Kasumi-1 (cell line): ENCODE data around the gene MYNN.
"Not testable (repeated sequence)": the region's sequence is repeated elsewhere in the genome, so short reads cannot be mapped to it uniquely, and the experiment has no call there.

Experiments used
- DNase-seq, 2 experiments: peaks; one replicate each; lab custom pipeline; 2025; lab: John Stamatoyannopoulos, UW

Gene MYNN

DNA sequence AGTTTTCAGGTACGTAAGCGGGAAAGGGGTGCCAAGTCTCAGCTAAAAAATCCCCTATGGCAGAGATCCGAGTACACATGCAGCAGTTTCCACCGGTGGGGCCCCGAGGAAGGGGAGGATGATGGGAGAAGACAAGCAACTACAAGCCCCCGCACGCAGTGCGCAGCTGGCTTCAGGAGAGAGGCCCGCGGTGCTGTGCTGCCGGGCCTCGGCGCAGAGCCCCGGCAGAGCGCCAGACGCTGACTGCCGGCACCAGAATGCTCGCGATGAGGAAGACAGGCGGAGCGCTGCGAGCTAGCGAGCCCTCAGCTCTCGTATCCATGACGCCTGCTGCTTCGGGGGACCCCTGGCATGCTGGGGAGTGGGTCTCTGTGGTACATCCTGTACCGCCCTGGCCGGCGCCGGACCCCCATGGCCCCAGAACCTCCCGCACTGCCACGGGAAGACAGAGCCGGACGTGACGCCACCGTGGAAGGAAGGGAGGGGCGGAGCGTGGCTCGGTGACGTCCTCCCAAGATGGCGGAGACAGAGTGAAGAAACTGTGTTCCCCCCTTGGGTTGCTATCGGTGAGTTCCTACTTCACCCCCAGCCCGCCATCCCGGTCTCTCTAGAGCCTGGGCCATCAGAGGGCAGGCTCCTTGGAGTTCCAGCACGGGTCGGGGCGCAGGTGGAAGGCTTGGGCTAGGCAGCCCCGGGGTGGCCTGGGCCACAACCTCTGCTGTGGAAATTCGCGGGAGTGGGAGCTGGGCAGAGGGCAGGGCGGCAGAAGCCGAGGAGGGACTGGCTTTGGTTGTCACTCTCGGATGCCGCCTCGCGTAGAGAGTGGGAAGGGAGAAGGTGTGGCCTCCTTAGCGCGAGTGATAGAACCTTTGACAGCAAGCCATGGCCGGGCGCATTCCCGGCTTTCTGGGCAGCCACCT is at the start of gene MYNN:
MYNN (plus strand) TSS at position 500 of the 920 bp plus-strand sequence. CDS start 900 bp downstream, outside the sequence.
- peak; percentile 86 to 87 for DNase-seq

DNA sequence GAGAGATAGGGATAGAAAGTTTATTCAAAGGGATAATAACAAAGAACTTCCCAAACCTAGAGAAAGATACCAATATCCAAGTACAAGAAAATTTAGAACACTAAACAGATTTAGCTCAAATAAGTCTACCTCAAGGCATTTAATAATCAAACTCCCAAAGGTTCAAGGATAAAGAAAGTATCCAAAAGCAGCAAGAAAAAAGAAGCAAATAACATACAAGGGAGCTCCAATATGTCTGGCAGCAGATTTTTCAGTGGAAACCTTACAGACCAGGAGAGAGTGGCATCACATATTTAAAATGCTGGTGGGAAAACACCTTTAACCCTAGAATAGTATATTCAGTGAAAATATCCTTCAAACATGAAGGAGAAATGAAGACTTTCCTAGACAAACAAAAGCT is 41.3 kb upstream of the MYNN start:
- DNase-seq: not testable (repeated sequence)

DNA sequence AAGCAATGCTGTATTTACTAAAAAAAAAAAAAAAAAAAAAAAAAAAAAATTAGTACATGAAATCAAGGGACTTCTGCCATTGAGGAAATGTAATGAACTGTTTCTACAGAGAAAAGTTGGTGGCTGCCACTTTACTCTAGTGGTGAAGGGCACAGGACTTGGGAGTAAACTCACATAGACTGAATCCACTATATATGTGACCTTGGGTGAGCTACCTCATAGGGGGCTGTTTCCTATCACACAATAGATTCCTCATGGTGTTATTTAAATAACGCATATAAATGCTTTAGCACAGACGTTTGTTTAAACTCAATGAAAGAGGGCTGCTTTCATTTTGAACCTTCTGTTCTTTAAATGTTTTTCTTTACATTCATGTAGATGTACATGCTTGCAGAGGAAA is 34.1 kb upstream of the MYNN start:
- no peak for DNase-seq

DNA sequence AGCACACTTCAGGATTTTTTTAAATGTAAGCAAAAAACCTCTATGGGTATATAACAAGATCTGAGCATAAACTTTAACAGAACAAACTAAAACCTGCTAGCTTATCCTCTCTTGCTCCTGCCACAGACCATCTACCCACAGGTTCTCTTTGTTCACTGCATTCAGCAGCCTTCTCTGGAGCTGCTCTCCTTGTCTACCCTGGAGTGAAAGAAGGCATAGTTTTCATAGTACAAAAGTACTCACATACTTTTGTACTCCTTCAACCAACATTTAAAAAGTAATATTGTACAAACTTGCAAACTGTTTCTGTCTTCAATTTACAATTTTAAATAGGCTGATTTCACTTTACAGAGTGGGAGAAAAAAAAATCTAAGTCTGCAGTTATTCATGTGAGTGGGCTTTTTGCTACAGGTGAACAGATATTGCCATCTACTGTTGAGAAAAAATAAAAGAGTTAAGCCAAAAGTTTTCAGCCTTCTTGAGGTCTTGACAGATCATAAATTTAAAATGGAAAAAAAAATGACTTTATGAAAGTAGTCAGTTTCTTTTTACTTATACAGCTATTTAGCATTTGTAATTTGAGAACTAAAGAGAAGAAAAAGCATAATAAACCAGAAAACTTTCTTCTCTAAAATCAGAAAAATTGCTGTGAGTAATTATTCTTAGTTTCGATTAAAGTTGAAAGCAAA is 28.7 kb upstream of the MYNN start:
- DNase-seq: peak; percentile 7 to 32

DNA sequence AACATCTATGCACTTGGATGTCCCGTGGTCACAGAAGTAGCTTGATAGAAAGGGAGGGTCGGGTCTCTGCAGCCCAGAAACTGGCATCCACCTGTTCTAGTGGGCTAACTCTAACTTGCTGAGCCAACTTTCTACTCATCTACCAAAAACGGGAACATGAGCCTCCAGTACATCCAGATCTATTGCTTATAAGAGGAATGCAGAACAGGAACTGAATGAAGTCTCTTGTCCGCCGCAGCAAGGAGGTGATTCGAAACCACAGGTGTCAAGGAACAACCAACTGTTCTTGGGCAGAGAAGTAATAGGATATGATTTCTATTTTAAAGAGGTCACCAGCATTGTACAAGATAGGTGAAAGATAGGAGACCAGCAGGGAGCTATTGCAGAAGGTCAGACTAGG is 26.3 kb upstream of the MYNN start:
- peak; percentile 30 to 36 for DNase-seq

DNA sequence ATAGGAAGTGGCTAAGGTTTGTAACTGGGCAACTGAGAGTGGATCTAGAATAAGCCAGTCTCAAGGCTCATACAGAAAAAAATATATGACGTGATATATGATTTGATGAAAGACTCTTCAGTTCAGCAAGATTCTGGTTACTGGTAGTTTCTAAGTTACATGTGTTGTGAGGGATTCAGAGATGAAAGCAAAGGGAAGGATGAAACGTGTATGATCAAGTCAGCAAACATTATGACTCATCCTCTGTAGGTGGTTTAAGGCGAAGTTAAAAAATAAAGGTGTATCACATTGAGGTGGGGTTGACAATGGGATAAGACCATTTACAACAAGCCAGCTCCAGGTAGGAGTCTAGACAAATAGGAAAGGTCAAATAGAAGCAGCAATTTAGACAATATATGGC is 24.5 kb upstream of the MYNN start:
- DNase-seq: no peak

DNA sequence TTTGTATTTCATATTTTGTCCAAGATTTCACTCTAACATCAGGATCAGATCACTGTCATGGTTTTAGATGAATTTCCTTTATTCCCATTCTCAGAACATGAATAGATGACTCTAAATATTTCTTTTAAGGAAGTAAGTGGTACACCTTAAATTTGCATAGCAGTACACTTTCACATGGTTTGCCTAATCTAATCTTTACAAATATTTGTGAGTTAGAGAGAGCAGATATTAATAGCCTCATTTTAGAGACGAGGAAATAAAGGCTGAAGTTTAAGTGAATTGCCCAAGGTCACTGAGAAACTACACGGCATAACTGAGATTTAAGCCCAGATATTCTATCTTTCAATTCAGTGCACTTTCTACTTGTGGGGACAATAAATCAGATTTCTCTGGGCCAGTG is 22.5 kb upstream of the MYNN start:
- DNase-seq: no peak

DNA sequence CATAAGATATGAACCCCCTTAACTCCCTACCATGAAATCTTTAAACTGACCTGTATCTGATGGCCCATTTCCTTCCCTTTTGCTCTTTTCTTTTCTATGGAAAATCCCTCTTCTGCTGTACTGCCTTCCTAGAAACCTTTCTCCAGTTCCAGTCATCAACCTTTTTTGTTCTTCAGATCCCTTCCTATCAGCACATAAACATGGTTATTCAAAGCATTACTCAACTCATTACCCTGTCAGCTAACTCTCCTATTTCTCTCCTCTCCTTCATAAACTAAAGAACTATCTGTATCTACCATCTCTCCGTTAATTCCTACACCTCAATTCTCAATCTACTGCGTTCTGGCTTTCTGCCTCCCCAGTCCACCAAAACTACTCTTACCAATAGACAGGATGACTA is 21.3 kb upstream of the MYNN start:
- no peak for DNase-seq

DNA sequence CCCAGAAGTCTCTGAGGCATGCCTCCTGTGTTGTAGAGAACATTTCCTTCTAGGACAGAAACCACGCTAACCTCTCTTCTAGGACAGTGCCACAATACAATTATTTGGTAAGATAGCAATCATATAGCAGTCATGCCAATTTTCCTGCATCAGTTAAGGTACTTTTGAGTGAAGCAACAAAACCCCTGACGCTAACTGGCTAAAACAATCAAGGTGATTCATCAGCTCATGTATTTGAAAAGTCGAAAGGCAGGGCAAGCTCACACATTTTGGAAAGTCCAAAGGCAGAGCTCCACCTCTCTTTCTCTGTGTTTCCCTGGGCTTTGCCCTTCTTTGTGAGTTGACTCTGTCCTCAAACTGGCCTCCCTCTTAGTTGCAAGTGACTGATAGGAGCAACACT is 18.5 kb upstream of the MYNN start:
- no peak for DNase-seq

DNA sequence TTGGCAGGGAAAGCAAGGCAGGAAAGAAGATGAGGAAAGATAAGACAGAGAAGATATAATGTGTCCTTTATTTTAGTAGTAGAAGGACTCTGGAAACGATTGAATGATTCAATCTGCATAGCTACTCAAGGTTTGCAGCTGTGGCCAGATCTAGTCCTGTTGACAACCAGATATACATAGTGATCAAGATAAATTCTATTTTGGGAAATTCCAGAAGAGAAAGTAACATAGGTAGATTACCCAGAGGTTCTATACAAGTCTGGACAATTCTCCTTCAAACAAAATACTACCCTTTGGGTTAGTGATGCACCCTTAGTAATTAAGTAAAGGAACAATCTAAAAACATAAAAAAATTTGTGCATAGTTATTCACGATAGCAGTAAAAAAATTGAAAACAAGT is 17.7 kb upstream of the MYNN start:
- no peak for DNase-seq

DNA sequence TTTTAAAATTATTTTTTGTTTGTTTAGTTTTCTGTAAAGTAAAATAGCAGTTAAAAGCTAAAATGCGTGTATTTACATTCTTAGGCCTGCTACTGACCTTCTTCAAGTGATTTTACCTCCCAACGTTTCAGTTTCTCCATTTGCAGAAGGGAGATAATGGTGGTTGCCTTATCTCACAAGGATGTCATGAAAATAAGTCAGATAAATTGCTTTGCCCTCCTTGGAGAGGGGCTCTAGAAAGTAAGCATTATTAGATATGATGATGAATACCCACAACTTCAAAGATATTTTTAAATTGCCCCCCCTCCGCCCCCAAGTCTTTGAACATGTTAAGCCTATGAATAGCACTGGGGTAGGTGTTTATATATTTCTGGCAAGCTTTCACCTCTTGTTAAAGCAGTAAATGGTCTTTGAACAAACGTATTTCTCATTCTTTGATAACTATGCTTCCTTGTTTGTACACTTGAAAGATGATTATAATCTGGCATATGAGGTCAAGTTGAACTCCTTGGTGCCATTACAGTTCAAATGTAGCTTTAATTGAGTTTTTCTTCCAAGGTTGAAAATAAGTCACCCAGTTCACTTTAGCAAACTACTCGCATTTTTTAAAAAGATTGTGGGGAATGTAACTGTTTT is 14.7 kb upstream of the MYNN start:
- DNase-seq: no peak

DNA sequence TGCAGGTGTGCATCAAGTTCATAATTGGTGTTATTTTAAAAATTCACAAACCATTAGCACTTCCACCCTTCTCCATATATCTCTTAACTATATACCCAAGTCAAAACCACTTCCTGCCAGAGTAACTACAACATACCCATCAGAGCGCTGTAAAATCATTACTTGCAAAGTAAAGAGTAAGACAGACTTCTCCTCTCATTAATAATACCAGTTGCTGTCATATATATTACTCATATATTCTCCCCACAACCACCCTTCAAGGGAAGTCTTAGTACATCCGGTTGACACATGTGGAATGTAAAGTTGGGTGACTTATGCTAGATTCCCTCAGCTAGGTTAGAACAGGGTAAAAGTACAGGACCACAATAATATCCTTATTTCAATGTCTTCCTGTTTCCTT is 13.9 kb upstream of the MYNN start:
- DNase-seq: peak; percentile 85 to 87

DNA sequence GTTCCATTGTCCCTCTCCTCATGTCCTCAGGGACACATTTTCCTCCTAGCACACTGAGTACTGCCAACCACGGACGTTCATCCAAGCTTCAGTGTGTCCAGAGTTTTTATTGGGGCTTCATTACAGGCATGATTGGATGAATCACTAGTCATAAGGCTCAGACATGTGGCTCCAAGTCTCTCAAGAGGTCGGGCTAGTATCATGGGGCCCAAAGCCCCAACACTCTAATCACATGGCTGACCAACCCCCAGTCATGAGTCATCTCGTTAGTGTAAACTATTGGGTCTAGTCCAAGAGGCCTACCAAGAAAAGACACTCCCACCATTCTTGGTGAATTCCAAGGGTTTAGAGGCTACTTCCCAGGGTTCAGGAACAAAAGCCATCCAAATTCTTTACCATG is 12.7 kb upstream of the MYNN start:
- no peak for DNase-seq

DNA sequence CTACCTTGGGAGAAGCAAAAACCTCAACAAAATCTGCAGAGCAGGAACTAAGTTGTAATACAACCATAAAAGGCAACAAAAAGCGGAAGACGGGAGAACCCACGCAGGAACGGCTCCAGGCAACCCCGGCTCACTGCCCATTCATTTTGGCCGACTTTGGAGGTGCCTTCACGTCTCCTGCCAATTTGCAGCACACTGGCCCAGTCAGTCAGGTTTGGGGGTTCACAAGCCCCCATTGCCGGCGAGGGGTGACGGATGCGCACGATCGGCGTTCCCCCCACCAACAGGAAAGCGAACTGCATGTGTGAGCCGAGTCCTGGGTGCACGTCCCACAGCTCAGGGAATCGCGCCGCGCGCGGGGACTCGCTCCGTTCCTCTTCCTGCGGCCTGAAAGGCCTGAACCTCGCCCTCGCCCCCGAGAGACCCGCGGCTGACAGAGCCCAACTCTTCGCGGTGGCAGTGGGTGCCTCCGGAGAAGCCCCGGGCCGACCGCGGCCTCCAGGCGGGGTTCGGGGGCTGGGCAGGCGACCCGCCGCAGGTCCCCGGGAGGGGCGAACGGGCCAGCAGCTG is 8.8 kb upstream of the MYNN start:
- peak; percentile 45 to 61 for DNase-seq

DNA sequence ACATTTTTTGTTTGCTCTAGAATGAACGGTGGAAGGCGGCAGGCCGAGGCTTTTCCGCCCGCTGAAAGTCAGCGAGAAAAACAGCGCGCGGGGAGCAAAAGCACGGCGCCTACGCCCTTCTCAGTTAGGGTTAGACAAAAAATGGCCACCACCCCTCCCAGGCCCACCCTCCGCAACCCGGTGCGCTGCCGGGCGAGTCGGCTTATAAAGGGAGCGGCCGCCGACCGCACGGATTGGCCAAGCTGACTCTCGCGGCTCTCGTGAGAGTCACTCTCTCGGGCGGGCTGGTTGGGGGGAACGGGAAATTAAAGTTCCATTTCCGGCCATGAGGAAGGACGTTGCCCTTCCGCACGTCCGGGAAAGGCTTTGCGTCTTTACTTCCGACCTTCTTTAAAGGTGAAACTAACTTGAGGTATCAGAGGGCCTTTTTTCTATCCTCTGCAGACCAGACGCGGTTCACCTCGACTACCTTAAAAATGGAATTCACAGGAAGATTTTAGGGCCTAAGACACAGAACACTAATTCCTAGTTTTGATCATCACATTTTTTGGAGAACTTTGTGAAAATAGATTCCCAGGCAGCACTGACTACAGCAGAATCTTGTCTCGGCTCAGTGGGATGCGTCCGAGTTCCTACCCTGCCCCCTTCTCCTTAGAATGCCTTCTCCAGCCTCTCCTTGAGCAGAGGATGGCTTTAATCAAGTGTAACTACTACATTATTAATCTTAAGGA is 8.1 kb upstream of the MYNN start, which contains the start of gene TERC:
TERC (minus strand) TSS at position 179 of the 731 bp plus-strand sequence.
- peak; percentile 26 to 36 for DNase-seq

DNA sequence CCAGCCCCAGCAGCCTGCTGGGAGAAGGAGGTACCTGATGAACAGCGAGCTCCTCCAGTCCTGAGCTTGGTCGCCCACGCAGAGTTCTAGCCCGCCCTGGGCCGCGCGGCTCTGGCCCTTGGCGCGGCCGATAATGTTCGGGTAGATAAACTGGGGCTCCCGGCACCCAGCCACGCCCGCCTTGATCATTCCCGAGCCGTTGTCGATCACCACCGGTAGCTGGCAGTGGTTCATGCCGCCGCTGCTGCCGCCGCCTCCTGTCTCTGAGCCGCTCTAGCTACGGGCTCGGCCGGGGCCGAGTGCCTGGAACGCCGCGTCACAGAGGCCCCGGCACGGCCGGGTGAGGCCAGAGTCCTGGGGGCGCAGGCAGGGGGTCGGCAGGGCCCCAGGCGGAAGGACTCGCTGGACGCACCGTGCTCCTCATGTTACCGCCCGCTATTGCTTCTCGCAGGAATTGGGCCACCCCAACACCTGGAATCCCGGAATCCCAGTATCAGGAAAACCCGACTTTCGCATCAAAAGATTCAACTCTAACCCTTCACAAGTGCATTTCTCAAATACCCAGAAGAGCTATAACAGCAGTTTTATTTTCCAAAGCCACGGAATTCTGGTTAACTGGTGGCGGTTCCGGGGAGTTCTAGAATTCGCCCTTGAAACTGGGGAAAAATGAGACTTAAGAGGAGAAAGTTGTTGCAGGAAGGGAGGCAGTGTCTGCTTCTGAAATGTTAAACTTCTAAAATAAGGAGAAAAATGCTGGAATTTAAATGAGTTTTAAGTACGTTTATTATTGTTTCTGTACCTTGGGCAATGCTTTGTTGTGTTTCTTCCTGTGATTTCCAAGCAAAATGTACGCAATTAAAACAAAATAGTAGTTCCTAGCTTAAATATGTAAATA is 3.7 kb upstream of the MYNN start, which contains the start of gene ACTRT3:
ACTRT3 (minus strand) TSS at position 275 of the 895 bp plus-strand sequence; CDS start at position 234, 41 bp downstream.
- DNase-seq: peak; percentile 60 to 64

DNA sequence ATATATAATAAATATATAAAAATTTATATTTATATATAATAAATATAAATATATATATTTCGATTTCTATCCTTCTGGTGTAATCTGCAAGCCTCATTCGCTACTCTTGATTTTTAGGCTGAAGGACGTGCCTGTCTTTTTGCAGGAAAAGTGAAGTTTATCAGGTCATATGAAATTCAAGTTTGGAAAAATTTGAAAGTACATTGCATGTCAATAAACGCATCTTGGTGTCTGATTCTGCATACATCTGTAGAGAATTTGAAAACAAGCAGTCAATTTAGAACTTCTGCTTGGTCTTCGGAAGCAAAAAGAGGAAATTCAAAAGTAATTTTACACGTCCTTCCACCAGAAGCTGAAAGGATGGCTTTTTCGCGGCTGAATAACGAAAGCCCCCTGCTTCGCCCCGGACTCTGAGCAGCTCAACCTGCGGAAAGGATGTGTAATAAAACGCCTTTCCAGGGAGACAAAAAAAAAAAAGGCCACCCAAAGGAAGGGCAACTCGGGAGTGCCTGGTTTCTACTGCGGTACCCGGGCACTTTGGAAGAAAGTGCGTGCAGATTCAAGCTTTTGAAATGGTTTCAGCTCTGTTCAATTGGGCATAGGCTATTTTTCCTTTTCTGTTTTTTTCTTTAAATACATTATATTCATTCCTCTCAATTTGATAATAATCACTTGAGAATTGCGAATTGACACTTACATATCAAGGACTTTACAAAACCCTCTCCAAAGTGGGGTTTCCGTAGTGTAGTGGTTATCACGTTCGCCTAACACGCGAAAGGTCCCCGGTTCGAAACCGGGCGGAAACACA is 1.5 kb upstream of the MYNN start:
- DNase-seq: peak; percentile 84 to 92

DNA sequence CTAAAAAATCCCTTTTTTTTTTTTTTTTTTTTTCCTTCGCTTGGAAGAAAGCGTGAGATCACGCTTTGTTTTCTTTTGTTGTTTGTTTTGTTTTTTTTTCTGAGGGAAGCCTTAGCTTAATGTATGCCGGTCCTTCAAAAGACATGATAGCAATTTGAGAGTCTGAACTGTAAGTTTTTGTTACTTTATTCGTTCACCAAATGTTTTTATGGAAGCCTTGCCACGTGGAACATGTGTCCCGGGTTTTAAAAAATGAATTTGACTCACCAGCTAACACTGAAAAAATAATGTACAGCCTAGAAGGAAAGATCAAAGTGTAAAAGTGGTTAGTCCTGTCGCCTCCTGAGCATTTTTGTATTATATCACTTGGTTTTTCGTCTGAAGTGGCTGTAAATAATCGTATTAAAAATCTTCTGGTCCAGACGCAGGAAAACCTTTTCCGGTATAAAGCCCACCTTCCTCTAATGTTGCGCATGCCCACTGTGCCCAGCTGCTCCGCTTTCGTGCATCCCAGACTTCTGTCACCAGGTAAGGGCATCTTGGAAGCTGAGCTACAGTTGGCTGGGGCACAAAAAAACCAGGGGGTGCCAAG is 795 bp upstream of the MYNN start:
- DNase-seq: peak; percentile 68 to 80

DNA sequence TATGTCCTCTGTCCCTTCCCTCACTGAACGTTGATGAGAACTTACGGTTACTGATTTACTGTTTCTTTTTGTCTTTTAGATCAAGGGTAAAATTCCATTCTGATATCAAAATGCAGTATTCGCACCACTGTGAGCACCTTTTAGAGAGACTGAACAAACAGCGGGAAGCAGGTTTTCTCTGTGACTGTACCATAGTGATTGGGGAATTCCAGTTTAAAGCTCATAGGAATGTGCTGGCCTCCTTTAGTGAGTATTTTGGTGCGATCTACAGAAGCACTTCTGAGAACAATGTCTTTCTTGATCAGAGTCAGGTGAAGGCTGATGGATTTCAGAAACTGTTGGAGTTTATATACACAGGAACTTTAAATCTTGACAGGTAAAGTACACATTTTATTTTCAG is 990 bp downstream of the MYNN start:
- no peak for DNase-seq
